GM12801 (cell line): ENCODE measurements around the gene MORC3.

Source experiments
- CTCF ChIP-seq: IDR thresholded peaks from one replicate; pipeline ENCODE4 v1.5.1; 2011; ENCODE audit warnings: control low read depth; ENCODE audit not compliant: insufficient read length; ENCODE audit errors: extremely low read depth

The MORC3 gene

GRCh38 chr21:36347962-36348328 is 27.9 kb downstream of the MORC3 start:
- no peak for TF ChIP-seq CTCF

- TF ChIP-seq CTCF = no peak
These were observed 29.3 kb downstream of the MORC3 start for GRCh38 chr21:36349315-36349714.

GRCh38 chr21:36350282-36350910 is 30.4 kb downstream of the MORC3 start:
- no peak for TF ChIP-seq CTCF

- no peak for TF ChIP-seq CTCF
These were observed 35.1 kb downstream of the MORC3 start for GRCh38 chr21:36354918-36355680.

- TF ChIP-seq CTCF = no peak
These were observed 35.9 kb downstream of the MORC3 start for GRCh38 chr21:36355868-36356267.

GRCh38 chr21:36359185-36359584 is 39.2 kb downstream of the MORC3 start:
- no peak for TF ChIP-seq CTCF

GRCh38 chr21:36369064-36369685 is 49.2 kb downstream of the MORC3 start:
- TF ChIP-seq CTCF = no peak
